GM18519 (cell line): ENCODE measurements around the gene PPP2R3B.
"Not testable (repeated sequence)": the region's sequence is repeated elsewhere in the genome, so short reads cannot be mapped to it uniquely, and the experiment has no call there.

Experiments
- ATAC-seq: cut with Tn5 transposase; IDR thresholded peaks from one replicate; pipeline ENCODE4 v1.9.1; 2021; ENCODE audit warnings: mild to moderate bottlenecking, moderate library complexity; ENCODE audit not compliant: unreplicated experiment, low FRiP score

PPP2R3B gene

GRCh38 chrX:329291-329910, 57.3 kb downstream of the PPP2R3B start:
- ATAC-seq = no peak

DNA sequence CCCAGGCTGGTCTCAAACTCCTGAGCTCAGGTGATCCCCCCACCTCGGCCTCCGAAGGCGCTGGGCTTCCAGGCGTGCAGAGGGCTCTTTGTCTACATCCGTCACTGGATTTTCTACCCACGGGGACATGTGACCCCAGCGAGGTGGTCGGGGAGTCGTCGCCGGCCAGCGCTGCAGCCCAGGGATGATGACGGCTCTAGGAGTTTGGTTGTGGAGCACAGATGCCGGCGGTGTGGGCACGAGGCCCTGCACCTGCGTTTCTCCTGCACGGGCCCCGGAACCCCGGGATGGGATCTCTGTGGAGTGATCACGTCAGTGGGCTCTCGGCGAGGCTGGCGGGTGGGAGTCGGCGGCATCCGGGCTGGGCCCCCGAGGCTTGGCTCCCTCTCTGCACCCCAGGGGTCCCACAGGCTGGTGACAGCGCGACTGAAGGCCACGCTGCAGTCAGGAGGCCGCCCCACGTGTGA, 59.0 kb downstream of the PPP2R3B start:
- ATAC-seq = no peak

DNA sequence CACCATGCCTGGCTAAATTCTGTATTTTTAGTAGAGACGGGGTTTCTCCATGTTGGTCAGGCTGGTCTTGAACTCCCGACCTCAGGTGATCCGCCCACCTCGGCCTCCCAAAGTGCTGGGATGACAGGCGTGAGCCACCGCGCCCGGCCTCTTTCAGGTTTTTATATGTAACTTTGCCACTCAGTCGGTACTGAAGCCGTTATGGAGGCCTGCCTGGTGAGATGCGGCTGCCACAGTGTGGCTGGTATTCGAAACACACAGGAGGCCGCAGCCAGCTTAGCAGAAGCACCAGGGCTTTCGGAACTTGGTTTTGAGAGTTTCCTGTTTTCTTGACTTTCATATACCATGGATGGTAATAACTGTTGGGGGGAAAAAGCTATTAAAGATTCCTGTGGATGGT, 62.0 kb downstream of the PPP2R3B start:
- ATAC-seq = not testable (repeated sequence)

DNA sequence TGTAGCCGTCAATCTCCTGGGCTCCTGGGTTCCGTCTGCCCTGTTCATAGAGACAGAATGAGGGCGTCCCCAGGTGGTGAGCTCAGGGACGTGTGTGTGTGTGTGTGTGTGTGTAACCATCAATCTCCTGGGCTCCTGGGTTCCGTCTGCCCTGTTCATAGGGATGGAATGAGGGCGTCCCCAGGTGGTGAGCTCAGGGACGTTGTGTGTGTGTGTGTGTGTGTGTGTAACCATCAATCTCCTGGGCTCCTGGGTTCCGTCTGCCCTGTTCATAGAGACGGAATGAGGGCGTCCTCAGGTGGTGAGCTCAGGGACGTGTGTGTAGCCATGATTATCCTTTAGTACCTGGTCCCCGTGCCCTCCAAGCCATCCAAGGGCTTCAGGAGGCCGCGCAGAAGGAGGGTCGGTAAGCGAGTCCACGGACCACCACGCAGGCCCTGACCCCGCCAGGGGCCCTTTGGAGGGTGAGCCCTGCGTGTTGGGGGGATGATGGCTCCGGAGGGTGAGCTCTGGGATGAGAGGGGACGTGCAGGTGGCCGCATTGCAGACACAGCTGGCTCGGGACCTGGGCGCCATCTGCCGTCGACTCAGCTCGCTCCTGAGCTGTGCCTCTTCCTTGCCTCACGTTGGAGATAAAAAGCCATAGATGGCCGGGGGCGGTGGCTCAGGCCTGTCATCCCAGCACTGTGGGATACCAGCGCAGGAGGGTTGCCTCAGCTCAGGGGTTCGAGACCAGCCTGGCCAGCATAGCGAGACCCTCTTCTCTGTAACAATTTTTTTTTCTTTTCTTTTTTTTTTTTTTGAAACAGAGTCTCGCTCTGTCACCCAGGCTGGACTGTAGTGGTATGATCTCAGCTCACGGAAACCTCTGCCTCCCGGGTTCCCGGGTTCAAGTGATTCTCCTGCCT, 62.7 kb downstream of the PPP2R3B start:
- ATAC-seq = no peak

- ATAC-seq = no peak
Measured at GRCh38 chrX:320126-320783, 66.5 kb downstream of the PPP2R3B start.

GRCh38 chrX:319579-320125, 67.1 kb downstream of the PPP2R3B start:
- no peak for ATAC-seq

DNA sequence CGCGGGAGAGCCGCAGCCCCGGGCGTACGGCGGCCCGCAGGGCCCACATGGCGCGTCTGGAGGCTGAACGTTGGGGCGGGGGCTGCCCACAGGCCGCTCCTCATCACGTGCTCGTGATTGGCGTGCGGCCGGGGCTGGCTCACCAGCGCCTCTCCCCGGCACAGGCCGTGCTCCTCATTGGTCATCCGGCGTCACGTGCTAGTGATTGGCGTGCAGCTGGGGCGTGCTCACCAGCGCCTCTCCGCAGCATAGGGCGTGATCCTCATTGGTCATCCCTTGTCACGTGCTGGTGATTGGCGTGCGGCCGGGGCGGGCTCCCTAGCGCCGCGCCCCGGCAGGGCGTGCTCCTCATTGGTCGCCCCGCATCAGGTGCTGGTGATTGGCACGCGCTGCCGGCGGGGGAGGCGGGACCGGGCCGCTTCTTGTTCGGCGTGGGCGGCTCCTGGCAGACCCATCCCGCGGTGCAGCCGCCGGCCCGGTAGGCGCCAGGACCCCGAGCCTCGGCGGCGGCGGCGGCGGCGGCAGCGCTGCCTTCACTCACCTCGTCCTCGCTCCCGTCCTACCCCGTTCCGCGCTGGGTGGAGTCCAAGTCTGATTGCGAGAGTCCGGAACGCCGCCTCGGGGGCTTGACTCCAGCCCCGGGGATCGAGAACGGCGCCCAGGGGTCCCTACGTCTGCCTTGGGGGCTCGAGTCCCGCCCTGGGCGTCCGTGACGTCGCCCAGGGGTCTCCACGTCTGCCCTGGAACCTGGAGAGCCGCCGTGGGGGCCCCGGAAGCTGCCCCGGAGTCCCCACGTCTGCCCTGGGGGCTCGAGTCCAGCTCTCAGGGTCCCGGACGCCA, 67.7 kb downstream of the PPP2R3B start, which contains the start of gene GTPBP6:
GTPBP6 (minus strand) TSS at position 58 of the 840 bp plus-strand sequence; CDS start at position 49, 9 bp downstream.
- peak; percentile 83 for ATAC-seq

DNA sequence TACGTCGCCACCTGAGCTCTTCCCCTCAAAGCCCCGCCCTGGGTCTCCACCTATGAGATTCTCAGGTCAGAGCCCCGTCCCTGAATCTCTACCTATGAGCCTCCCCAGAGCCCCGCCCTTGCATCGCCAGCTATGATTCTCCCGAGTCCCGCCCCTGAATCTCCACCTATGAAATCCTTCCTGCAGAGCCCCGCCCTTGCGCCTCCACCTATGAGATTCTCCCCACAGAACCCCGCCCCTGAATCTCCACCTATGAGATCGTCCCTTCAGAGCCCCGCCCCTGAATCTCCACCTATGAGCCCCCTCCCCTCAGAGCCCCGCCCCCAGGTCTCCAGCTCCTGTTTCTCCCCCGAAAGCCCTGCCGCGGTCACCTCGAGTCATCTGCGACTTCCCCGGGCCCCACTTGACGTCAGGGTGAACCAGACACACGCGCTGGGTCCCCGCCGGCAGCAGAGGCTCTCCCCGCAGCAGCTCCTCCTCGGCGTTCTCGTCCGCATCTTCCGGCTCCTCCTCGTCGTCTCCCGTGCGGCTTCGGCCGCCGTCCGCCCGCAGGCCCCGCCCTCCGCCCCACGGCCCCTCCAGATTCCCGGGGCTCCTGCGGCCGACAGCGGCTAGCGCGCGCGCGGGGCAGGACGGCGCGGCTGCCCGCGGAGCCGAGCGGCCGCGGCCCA, 68.5 kb downstream of the PPP2R3B start:
- ATAC-seq = peak; percentile 50

DNA sequence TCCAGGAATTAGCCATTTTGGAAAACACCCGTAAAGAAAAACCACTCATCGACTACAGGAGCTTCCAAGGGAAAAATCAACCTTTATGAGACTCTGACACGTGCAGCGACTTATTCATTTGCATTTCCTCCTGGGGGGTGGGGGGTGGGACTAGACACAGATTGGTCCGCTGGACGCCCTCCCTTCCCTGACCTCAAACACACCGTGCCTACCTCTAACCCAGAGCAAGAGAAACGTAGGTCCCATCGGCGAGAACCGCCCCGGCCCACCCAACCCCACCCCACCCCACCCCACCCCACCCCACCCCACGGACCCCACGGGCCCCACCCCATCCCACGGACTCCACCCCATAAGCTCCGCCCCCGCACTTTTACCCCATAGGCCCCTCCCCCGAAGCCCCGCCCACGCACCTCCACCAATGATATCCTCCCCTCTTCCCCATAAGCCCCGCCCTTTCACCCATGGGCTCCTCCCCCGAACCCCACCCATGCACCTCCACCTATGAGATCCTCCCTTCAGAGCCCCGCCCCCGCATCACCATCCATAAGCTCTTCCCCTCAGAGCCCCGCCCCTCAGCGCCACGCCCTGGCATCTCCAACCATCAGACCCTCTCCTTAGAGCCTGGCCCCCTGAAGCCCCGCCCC, 69.2 kb downstream of the PPP2R3B start:
- ATAC-seq = no peak

GRCh38 chrX:316351-317325, 70.1 kb downstream of the PPP2R3B start:
- no peak for ATAC-seq

GRCh38 chrX:314781-315595, 71.7 kb downstream of the PPP2R3B start:
- ATAC-seq = no peak

DNA sequence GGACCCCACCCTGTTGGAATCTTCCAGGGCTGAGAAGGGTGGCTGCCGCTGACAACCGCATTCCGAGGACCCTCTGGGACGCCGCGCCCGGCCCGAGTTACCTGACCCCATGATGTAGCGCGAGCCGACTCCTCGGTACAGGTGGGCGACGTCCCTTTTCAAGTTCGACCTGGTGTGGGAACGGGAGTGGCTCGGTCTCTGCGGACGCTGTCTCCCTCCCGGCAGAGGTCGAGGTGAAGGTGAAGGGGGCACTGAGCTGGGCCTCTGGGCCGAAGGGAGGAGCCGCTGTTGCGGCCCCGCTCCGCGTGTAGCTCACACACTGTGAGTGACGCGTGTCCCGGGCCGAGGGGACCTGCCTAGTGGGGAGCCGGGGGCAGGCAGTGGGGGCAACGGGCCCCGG, 72.7 kb downstream of the PPP2R3B start:
- no peak for ATAC-seq

GRCh38 chrX:313546-313945, 73.2 kb downstream of the PPP2R3B start:
- ATAC-seq = no peak

DNA sequence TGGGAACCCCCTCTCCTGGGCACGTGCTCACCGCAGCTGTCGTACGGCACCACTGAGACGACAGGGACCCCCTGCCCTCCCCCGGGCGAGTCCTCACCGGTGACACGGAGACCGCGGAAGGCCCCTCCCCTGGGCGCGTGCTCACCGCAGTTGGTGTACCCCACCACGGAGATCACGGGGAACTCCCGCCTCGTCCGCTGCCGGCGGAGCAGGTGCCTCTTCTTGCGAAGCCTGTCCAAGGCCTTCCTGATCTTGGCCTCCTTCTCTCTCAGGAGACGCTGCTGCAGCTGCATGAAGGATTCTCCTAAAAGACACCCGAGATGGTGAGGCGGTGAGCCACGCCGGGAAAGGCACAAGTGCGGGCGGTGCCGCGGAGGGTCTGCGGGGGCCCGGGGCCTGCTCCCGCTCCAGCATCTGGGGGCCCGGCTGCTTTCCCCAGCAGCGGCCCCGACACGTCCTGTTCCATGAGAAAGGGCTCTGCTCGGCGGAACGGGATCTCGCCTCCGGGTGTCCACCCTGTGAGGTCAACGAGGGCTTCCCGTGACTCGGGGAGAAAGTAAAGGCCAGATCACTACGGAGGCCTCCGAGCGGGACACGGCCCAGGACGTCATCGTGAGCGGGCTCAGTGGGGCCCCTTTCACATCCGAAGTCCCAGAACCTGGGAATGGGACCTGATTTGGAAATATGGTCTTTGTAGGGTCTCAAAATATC, 73.9 kb downstream of the PPP2R3B start:
- no peak for ATAC-seq

DNA sequence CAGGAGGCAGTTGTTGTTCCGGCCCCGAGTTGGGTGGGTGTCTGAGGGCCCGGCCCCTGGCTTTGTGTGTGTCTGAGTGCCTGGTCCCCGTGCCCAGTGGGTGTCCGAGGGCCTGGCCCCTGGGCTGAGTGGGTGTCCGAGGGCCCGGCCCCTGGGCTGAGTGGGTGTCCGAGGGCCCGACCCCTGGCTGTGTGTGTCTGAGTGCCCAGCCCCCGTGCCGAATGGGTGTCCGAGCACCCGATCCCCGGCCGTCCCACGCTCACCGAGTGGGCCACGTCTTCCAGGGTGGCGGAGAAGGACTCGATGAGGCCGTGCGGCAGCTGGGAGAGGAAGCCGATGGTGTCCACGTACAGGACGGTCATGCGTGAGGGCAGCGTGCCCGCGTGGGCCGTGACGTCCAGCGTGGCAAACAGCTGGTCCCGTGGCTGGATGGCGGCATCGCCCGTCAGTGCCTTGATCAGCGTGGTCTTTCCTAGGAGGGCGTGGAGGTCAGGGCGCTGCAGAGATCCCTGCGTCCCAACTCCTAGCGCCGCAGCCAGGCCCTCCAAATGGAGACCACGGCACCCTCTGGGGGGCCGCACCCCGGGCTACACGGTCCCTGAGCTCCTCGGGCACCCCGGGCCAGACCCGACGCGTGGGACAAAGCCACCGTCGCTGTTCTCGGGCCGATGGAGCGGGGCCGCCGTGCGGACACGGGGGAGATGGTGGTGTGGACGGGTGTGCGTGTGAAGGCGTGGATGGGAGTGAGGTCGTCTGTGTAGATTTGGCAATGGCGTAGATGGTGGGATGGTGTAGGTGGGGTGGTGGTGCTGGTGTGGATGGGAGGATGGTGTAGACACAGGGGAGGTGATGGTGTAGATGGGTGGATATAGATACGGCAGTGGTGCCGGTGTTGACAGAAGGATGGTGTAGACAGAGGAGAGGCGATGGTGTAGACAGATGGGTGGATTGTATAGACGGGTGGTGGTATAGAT, 75.3 kb downstream of the PPP2R3B start:
- no peak for ATAC-seq
